Activated T-cell treated with anti-CD3 and anti-CD28 coated beads for 48 hours (primary cell): ENCODE data around the gene NFYC.
"Not testable (repeated sequence)": the region's sequence is repeated elsewhere in the genome, so short reads cannot be mapped to it uniquely, and the experiment has no call there.

Source experiments
- DNase-seq: peaks from one replicate; pipeline ENCODE4 v3.0.0-alpha.2; 2020; ENCODE audit warnings: low read depth

NFYC gene

GRCh38 chr1:40665335-40666171 is 26.0 kb upstream of the NFYC start, which contains the start of gene RIMS3:
Gene RIMS3, minus strand, starts transcription at chr1:40665682. Its CDS starts 23,757 bp downstream, at chr1:40641925.
- DNase-seq = peak; percentile 85

DNA sequence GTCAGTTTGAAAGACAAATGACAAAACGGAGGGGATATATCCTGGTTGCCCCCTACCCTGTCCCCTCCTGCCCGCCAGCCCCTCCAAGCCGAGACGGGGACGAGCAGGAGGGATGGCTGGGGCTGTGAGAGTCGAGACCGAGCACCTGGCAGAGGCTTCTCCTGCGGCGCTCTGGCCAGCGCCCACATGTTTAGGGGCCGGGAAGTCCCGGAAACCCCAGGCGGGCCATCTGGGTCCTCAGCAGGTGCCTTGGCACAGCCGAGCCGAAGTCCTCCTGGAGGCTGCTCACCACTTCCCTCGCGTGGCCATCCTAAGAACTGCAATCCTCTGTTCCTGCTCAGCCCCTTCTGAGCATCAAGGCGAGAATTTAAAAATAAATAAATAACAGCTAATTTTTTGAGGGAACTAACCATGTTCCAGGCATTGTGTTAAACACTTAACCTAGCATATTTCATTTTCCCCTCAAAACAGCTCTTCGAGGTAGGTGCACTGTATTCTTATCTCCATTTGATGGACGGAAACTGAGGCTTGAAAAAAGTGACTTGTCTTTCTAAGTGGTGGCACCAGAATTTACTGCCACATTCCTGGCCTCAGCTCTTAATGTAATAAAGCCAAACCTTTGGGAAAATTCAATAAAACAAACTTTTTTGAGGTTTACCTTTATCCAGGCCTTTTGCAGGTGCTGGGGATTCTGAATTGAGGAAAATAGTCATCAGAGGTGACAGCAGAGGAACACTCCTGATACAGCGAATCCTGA is 22.6 kb upstream of the NFYC start:
- DNase-seq = peak; percentile 78

DNA sequence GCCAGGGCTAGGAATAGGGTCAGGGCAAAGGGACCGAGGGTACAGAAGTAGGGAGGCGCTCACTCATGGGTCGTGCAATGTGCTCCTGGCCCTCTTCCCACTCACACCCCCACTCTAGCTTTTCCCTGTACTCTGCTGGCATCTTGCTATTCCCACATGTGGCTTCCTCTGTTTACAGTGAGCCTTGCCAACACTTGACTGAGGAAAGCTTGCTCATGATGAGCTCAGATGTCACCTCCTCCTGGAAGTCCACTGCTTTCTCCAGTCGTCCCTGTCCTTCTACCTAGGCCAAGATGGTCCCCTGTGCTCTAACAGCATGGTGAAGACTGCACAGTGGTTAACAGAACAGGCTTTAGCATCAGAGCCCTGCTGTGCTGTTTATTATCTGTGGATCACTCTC is 18.1 kb upstream of the NFYC start:
- no peak for DNase-seq

GRCh38 chr1:40676501-40676900 is 15.0 kb upstream of the NFYC start:
- no peak for DNase-seq

DNA sequence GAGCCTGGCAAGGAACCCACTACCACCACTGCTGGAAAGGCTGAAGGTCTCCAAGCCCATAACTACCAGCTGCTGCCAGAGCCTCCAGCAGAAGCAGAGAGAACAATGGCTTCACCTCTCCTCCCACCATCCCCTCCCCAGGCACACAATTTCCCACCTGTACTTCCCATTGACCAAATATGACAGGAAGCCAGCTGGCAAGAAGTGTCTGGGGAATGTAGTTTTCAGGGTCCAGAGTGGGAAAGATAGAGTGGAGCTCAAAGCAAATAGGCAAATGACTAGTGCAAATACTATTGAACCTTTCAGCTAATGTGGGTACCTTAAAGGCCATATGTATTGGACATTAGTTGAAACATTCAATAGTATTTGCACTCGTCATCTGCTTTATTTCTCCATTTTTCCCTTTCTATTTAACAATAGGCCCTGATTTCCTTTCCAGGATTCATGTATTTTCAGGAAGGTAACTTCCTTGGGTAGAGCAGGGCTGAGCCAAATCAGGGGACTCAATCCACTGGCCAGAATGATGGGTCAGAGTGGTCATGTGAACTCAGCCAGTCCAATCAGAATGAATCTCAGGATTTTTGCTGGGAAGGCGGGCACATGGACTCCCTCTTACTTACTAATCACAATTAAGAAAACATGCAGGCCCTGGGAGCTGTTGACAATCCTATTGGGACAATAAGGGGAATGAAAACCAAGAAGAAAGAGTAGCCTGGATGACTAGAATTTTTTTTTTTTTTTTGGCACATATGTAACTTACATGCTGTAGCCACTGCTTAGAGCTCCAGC is 12.1 kb upstream of the NFYC start:
- no peak for DNase-seq

DNA sequence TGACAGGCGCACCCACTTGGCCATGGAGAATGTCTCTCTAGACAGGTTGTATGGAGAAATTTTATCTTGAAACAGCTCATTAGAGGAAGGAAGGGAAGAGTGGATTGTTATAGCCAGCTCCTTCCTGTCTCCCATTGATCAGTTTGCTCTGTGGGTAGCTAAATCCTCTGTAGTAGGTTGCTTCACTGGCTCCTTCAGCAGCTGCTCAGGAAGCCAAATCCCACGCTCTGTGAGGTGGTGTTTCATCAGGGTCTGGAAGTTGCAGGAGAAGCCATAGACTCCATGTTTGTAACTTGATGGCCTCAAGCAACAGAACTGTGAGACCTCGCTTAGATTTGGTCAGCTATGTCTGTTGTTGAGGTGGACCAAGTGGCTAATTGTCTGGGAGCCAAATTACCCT is 6.8 kb upstream of the NFYC start:
- DNase-seq = no peak

- no peak for DNase-seq
Observed at GRCh38 chr1:40687059-40687458, 4.4 kb upstream of the NFYC start.

GRCh38 chr1:40687661-40688060 is 3.8 kb upstream of the NFYC start:
- DNase-seq = no peak

DNA sequence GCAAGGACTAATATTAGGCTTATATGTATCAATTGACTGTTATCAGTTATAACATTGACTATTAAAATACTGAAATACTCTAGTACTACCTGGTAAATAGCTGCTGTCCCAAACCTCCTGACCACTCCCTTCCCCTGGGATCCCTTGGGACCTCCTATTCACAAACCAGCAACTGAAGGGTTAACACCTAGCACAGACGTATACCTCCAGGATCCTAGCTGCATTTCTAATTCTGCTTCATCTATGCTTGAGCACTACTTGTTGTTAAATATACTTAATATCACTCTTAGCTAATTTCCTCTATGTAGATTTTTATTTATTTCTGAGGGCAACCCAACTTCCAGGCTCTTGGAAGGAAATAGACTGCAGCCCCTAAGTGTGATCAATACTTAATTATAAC is 1.8 kb upstream of the NFYC start:
- no peak for DNase-seq

GRCh38 chr1:40690771-40691537 is 550 bp upstream of the NFYC start:
- no peak for DNase-seq

DNA sequence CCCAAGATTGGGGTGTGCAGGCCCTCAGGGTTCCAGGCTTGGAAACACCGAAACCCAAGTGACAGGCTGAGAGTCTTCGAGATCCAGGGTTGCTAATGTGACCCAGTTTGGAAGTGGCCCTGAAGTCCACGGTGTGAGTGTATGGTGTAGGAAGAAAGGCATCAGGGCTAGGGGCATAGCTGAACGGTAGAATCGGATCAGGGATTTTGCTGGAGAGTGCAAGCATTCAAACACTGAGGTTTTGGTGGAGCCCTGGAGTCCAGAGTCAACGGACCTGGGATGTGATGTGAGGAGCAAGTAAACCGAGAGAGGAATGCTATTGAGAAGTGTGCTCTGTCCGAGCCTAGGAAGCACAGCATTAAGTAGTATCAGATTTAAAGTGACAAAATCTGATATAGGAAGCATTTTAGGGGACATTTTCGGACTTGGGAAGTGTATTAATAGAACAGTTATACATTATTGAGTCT is 958 bp downstream of the NFYC start:
- DNase-seq = no peak

DNA sequence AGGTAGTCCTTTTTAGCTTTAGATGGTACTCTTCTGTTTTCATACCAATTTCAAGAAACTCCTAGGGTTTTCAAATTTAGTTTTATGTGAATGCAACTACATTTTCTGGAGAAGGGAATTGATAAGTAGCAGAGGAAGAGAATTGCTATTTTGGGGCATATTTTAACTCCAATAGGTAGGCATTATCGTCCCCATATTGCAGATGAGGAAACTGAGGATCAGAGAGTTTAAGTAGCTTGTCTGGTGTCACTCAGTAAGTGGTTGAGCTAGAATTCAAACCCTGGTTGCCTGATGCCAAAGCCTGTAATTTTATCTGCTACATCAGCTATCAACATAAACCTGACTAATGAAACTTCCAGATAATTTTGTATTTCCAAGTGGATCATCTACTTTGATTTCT is 1.9 kb downstream of the NFYC start:
- DNase-seq = no peak

DNA sequence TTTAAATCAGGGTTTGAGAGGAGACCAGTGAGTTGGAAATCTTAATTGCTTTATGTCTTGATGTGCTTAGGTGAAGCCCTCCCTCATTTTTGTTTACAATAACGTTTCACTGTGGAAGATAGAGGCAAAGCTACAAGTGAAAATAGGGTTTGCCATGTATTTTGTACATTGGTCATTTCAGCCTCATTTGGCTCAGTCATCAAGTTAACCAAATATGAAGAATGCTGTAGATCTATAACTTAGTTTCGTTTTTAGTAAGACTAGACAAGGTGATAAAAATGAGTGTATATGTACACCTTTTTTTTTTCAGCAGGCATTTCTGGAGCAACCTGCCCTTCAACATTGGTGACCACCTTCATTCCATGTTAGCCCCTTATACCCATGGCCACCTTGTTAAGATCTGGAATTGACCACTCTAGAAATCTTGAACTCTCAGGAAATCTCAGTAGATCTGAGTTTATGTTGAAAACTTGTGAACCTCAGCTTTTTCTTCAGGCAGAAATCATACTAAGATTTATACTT is 2.9 kb downstream of the NFYC start:
- DNase-seq = no peak

DNA sequence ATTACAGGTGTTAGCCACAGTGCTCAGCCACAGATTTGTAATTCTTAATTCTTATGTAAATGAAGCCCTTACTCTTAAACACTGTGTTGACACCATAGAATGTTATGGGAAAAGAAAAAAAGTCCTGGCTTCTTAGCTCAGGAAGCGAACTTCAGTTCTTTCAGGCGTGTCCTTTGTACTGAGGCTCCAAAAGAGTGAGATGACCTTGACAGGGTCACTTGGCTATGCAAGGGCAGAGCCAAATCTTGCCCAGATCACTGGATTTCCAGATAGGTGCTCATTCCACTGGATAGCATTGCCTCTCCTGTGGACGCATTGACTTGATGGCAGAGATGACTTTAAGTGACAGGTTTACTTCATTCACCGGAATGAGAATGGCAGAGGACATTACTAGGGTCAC is 4.8 kb downstream of the NFYC start:
- no peak for DNase-seq

DNA sequence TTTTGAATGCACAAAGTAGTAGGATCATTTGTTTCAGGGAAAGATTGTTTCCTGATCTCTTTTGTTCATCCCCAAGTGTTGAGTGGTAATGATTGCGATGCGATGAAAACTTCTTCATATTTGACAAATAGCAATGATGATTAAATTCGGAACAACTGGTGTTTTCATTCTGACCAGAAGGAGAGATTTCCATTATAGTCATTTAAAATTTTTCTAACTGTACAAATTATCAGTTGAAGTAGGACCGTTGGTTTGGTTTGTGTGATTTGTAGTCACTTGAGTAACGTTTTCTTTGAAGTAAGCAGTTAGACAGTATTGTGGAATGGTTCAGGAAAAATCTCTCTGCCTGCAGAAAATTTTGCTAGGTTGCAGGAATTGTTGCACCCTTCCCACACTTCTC is 5.9 kb downstream of the NFYC start:
- no peak for DNase-seq

- no peak for DNase-seq
Observed at GRCh38 chr1:40699787-40700186, 8.3 kb downstream of the NFYC start.

DNA sequence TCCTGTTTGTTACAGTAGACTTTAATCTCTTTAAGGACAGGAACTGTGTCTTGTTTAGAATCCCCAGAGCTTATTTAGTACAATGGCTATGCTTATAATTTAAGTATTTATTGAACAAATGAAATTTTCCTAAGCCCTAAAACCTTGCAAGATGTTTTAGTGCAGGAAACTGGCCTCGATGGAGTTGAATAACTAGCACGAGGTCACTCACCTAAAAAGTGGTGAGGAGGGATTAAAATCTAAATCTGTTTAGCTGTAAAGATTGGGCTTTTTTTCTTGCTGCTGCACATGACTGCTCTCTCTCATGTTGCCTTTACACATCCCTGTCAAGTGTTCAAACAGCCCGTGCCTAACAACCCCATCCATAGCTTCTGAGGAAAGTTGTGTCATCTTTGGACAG is 10.2 kb downstream of the NFYC start:
- DNase-seq = no peak

DNA sequence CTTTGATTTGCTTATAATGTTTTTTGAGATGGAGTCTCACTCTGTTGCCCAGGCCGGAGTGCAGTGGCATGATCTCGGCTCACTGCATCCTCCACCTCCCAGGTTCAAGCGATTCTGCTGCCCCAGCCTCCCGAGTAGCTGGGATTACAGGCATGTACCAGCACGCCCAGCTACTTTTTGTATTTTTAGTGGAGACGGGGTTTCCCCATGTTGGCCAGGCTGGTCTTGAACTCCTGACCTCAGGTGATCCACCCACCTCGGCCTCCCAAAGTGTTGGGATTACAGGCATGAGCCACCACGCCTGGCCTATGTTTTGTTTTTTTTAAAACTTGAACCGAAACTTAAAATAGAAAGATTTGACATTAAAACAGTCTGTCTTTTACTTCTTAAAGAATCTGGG is 11.3 kb downstream of the NFYC start:
- not testable (repeated sequence) for DNase-seq

- no peak for DNase-seq
Observed at GRCh38 chr1:40703316-40703715, 11.8 kb downstream of the NFYC start.

DNA sequence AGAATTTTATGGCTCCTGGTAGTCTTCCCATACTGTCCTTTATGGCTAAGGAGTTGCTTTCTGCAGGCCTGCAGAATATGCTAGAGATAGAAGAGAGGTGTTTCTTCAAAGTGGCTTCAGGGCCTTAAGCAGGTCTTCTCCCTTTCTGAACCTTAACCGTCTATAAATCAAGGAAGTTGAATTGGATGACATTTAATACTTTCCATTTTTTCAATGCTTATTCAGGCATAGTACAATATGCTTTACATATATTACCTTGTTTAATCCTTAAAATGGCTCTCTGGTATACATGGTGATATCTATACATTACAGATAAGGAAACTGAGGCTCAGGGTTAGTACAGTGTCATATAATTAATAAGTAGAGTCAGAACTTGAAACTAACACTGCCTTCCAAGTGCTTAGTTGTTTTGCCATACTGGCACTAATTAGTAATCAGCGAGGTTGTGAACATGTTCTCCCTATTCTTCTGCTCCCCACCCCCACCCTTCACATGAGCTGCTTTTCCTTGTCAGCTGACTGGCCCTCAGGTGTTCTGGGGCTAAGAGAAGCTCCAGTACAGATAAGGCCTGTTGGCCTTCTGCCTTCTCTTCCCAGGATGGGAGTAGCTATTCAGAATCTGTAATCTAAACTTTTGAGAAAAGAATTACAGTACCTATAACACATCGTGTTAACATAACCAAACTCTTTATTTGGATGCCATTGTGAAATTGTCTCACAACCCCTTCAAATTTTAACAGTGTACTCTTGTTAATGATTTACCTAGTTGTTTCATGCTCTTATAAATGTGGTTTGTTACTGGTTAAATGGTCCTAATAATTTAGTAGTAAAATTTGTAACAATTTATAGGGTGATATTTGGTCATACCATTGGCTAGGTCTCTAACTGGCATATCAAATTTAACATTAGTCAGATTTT is 13.6 kb downstream of the NFYC start:
- DNase-seq = no peak
